HG02642 (cell line): ENCODE data around the gene NOP16.

Source experiments
- ATAC-seq: cut with Tn5 transposase; IDR thresholded peaks from one replicate; pipeline ENCODE4 v1.9.1; 2021; ENCODE audit warnings: mild to moderate bottlenecking; ENCODE audit not compliant: unreplicated experiment, poor library complexity

NOP16 gene

GRCh38 chr5:176365351-176366231 is 22.8 kb downstream of the NOP16 start, which contains the start of gene ARL10:
TSS of gene ARL10 (plus strand) at chr5:176365487. CDS start at chr5:176365564, 77 bp downstream.
- ATAC-seq = peak; percentile 41

GRCh38 chr5:176364765-176365350 is 23.5 kb downstream of the NOP16 start:
- no peak for ATAC-seq

DNA sequence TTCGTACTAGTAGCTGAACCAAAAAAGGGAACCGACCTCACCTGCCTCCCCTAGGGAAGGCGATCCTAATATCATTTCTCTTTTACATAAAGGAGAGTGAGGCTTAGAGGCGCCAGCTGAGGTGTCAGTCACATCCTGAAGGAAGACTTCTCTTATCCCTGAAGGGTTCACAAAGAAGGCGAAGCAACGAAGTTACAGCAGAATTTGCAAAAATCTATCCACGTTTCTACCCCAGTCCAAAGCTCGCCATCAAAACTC is 26.2 kb downstream of the NOP16 start:
- peak; percentile 5 for ATAC-seq

GRCh38 chr5:176361437-176362232 is 26.8 kb downstream of the NOP16 start, which contains the start of gene KIAA1191:
TSS of gene KIAA1191 (minus strand) at chr5:176361764. CDS start at chr5:176359508, 2,256 bp downstream.
- peak; percentile 87 for ATAC-seq

GRCh38 chr5:176360894-176361436 is 27.4 kb downstream of the NOP16 start:
- no peak for ATAC-seq

DNA sequence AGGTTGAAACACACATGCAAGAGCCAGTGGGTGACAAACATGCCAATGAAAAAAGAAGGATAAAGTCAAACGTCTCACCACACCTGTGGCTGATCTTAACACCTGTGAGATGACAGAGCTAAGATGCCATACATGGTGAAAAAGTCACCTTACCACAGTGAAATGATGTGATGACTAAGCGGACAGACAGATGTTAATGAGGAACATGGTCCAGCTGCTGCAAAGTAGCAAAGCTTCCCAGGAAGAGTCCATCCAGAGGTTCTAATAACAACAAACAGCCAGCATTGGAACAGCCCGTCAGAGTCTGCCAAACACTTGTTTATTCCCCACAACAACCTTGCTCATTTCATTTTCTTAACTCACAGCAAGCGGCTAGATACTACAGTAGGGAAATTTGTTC is 28.7 kb downstream of the NOP16 start:
- no peak for ATAC-seq

DNA sequence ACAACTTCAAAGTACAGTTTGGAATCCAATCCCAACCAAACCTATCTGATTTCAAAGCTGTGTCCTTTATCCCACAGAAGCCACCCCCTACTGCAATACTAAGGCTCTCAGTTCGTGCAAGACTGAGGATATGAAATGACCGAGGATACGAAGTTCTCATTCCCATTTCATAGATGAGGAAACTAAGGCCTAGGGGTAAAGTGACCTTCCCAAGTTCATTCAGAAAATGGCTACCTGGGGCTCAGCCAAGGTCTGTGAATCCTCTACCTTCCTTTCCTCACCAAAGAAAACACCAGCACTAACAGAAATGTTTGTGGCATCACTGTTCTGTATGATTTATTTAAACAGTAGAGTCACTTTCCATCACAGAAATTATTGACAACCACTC is 32.2 kb downstream of the NOP16 start:
- ATAC-seq = no peak

- no peak for ATAC-seq
These were observed 32.8 kb downstream of the NOP16 start for GRCh38 chr5:176355400-176356178.

DNA sequence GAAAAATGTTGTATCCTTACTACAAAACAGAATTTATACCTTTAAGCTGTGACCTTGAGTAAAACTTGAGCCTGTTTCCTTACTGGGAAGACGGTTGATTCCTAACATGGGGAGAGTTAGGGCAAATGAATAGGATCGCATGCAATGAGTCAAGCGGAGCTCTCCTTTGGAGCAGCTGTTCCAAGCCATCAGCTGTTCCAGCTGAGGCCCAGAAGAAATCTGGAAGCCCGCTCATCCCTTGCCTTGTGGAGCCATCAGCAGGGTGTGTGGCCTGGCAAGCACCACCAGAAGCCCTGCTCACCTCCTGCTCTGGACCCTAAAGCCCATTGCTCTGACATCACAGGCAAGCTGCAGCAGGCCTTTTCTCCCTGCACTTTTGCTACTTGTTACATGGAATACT is 34.9 kb downstream of the NOP16 start:
- no peak for ATAC-seq

DNA sequence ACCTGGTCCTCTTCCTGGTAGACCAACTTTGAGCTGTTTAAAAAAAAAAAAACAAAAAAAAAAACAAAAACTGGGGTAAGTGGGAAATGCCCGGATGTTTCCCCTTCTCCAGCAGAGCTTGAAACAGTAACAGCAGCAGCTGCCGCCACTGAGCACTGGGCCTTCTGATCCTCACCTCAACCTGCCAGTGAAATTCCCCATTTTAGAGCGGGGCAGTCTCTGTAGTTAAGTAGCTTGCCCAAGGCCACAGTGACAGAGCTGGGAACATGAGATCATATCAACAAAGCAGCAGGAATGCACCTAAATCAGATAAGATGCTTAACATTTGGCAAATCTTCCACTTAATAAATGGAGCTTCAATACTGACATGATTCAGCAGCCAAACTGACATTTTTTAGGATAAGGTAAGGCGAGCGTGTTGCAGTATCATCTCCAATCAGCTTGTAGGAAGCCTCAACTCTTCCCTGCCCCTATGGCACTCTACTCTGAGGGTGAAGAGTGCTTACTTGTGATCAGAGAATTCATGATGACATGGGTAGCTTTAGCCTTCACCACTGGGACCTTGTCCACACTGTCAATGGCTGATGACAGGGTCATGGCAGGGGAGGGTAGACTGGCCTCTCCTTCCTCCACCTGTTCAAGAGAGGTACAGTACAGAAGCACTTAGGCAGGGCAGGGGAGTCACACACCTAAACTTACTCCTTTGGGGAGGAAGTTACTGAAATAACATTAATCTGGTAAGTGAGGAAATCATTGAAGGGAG is 36.1 kb downstream of the NOP16 start:
- ATAC-seq = no peak

DNA sequence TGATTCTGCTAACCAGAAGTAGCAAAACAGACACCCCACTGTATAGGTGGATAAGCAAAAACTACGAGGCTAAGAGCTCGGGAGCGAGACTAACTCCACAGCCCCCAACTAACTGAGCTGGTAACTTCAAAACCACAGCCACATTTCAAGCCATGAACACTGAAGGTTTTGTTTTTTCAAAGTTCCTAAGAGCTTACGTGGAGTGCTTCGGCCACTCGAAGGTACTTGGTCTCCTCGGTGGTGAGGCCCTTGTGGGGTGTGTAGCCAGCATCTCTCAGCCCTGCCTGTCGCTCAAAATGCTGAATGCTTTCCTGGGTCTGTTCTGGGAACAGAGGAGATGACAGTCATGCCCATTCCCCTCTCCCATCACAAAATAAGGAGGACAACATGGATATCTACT is 38.0 kb downstream of the NOP16 start:
- ATAC-seq = no peak

DNA sequence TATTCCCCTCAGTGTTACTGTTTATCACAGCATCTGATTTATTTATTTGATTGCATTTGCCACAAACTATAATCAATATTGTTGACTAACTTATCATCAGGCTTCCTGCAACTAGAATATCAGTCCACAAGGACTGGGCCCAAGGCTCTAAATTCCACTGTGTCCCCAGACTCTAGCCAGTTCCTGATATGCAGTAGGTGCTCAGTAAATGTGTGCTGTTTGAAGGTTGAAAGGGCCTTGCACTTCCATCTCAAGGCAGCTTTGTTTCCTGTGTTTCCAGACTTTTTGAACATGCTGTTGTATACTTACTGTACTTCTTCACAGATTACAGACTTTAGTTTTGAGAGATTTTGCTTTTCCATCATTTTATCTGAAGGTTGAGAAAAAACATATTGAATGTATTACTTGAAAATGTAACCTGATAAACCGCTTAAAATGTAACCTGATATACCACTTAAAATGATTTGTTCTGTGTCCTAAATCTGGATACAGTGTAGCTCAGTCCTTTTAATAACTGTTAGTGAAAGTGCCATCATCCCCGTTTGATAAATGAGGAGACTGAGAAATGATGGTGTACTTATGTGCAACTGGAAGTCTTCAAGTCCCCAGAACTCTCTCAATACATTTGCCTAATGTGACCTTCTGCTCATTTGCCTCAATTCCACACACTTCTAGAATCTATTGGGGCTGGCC is 45.5 kb downstream of the NOP16 start:
- no peak for ATAC-seq

GRCh38 chr5:176342158-176342483 is 46.3 kb downstream of the NOP16 start:
- ATAC-seq = no peak

DNA sequence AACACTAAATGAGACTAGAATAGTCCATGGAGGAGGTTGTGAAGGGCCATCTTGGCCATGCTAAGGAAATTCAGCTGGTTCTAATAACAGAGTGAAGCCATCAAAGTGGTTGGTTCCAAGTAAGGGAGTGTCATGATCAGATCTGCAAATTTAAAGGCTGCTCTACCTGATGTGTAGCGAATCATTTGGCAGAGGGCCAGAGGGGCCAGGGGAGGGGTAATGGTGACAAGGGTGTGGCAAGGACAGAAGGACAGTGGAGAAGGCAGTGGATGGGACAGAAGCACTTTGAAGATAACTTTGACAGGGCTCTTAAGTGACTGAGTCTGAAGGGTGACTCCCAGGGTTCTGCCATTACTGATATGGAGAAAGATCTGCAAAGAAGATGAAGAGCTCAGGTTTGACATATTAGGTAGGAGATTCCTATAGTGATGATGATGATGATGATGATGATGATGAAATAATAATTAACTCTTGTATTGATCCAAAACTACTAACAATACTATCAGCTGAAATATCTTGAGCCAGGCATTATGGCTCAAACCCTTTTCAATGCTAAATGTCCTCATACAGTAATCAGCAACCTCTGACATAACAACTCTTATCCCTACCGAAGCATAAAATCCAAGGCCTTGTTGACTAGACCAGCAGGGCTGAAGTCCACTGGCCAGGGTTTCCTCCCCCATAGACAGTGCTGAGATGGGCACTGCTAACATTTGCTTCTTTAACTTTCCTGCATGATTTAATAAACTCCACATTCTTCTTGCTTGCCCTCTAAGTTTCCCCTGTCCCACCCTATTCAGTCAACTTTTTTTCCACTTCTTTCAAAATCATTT is 46.9 kb downstream of the NOP16 start:
- ATAC-seq = no peak

DNA sequence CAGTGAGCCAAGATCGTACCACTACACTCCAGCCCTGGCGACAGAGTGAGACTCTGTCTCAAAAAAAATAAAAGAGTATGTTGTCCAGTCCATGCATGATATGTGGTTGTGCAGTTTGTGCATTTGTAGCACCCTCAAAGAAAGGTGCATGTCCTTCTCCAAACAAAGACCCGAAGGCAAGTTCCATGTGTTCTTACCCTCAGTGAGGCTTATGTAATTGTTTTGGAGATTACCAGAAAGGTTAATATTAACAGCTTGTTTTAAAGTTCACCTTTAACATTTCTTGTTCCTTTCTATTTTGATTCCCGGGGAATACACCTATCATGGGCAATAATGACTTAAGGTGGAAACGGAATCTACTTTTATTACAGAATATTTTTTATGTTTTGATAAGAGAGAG is 49.1 kb downstream of the NOP16 start:
- ATAC-seq = no peak

- no peak for ATAC-seq
These were observed 50.5 kb downstream of the NOP16 start for GRCh38 chr5:176337913-176338312.

DNA sequence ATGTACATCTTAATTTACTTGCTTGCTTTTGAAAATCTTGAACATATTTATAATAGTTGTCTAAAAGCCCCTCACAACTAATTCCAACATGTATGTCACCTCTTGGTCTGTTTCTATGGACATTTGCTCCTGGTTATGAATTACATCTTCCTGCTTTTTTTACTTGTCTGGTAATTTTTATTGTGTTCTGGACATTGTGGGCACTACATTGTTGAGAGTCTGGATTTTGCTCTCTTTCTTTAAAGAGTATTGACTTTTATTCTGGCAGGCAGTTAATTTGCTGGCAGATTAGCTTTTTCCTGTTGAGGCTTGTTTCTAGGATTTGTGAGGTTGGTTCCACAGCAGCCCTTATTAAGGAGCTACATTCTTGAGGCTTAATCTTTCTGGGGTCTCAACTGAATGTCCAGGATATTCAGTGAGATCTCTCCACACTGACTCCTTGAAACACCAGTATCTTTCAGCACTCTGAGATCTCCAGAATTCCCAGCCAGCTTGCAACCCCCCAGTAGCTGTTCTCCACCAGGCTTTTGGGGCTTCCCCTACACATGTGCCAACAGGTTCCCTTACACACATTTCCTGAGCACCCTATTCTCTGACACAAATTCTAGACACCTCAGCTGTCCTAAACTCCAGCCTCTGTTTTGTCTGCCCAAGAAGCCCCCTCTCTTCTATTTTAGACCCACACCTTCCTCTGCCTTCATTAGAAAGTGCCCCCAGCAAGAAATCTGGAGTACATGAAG is 54.2 kb downstream of the NOP16 start:
- ATAC-seq = no peak
